ENCODE measurements around the gene ZDHHC6. TPM values are rescaled to one million over a fixed set of nuclear protein-coding genes. Genes with fewer than 3 reads are reported as not detected.

Gene ZDHHC6
- total and polyA plus RNA-seq, 4 experiments from 2014 or later: 39.3 to 61.2 (median 54.3) TPM

GRCh38 chr10:112447620-112447928 is 860 bp upstream of the ZDHHC6 start:
- CTCF ChIA-PET (ENCODE audit: partially characterized antibody): interaction anchor here (1.8 kb wide), 1 partner anchor 12 kb away, joined by 9 read pairs; no protein-coding TSS in a partner anchor
- POLR2A ChIA-PET (ENCODE audit: partially characterized antibody): interaction anchor here (0.8 to 2.6 kb wide), 16 partner anchors 9 to 1233 kb away, joined by 3 to 33 read pairs (median 3); partner anchors contain the start of genes ACSL5 and GPAM

DNA sequence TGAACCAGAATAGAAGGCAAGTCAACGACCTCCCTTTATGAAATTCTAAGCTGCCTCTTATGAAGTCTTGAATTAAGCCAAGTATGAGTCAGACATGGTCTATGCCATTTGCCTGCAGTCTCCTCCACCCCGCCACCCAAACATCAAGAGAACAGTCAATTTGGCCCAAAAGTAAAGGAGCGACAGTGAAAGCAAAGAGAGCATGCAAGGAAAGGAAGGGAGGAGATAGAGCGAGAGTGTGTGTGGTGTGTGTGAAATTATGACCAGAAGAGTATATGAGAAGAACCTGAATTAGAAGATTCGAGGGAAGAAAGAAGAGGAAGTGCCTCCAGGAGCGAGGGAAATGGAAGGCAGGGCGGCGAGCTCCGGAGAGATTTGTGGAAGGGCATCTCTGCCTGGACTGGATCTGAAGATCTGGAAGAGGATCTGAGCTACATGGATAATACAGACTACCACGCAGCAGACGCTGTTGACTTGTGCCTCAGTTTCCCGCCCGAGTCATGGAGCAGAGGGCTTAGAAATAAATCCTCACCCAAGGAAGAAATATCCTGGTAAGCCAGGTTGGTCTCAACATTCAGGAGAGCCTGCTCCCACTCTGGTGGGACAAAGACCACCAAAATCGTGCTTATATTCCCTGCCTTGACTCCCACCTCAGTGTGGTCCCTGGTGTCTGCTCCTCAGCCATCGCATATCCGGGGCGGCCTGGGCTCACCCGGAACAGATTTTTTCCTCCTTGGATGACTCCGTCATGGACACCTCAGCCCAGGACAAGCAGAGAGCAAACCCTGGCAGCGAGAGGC is 459 bp downstream of the ZDHHC6 start:
- ChIA-PET POLR2A (ENCODE audit: partially characterized antibody) (interaction anchor here (0.9 to 2.6 kb wide), 14 partner anchors 10 to 1234 kb away, joined by 3 to 33 read pairs (median 3); partner anchors contain the start of genes ACSL5 and GPAM), CTCF (ENCODE audit: partially characterized antibody) (interaction anchor here (1.2 to 1.8 kb wide), 2 partner anchors 11 to 71 kb away, joined by 3 to 9 read pairs; no protein-coding TSS in a partner anchor)
- H3K36me3 Mint-ChIP-seq: peaks cover 27 to 60% of the 10 kb centered on the region in 2 donors
- H3K27me3 Mint-ChIP-seq: no peaks in the 10 kb centered on the region
- H3K4me1 Mint-ChIP-seq: peaks cover 27 to 63% (median 46%) of the 10 kb centered on the region in 4 donors
- Histone ChIP-seq H3K36me3 (ENCODE audit: insufficient read depth, low read length) (peaks cover 24% of the 10 kb centered on the region), H3K9me3 (ENCODE audit: control insufficient read depth in 1 of 2, low read length in 2 of 2) (no peaks in the 10 kb centered on the region), H3K27me3 (ENCODE audit: insufficient read depth, low read length) (no peaks in the 10 kb centered on the region), H3K4me1 (ENCODE audit: insufficient read depth, low read length) (peaks cover 42% of the 10 kb centered on the region), H3K4me3 (ENCODE audit: low read length in 2 of 2) (peak overlapping the region; percentile 97 to 99), H3K27ac (ENCODE audit: low read depth, low read length) (peak overlapping the region; percentile 86)
- H3K9me3 Mint-ChIP-seq: no peaks in the 10 kb centered on the region
- peak overlapping the region; percentile 90 to 100 (median 94) for H3K4me3 Mint-ChIP-seq
- H3K27ac Mint-ChIP-seq: peak overlapping the region; percentile 81 to 99 (median 97)
- peak in 1 of 5 donors; percentile 8 for DNase-seq
- intact Hi-C loops (cut with micrococcal nuclease): loop anchor here (1.0 to 5.0 kb wide), 2 partner anchors 69 to 263 kb away; partner anchors contain the start of gene GPAM

More at GRCh38 chr10:112447620-112447928, 860 bp upstream of the ZDHHC6 start:
- H3K9me3 Mint-ChIP-seq: no peaks in the 10 kb centered on the region
- no peaks in the 10 kb centered on the region for H3K27me3 ChIP-seq (ENCODE audit: insufficient read depth, low read length)
- H3K4me3 Mint-ChIP-seq: peak overlapping the region; percentile 90 to 100 (median 94)
- intact Hi-C loops (cut with micrococcal nuclease): loop anchor here (5.0 kb wide), 1 partner anchor 70 kb away; no protein-coding TSS in a partner anchor
- H3K27ac Mint-ChIP-seq: peak overlapping the region; percentile 81 to 99 (median 97)
- peaks cover 21% of the 10 kb centered on the region for H3K36me3 ChIP-seq (ENCODE audit: insufficient read depth, low read length)
- DNase-seq: no peak
- peak overlapping the region; percentile 86 for H3K27ac ChIP-seq (ENCODE audit: low read depth, low read length)
- H3K4me3 ChIP-seq (ENCODE audit: low read length in 2 of 2): peak overlapping the region; percentile 97 to 99
- no peaks in the 10 kb centered on the region for H3K9me3 ChIP-seq (ENCODE audit: control insufficient read depth in 1 of 2, low read length in 2 of 2)
- peaks cover 42% of the 10 kb centered on the region for H3K4me1 ChIP-seq (ENCODE audit: insufficient read depth, low read length)
- H3K36me3 Mint-ChIP-seq: peaks cover 25 to 51% of the 10 kb centered on the region in 2 donors
- no peaks in the 10 kb centered on the region for H3K27me3 Mint-ChIP-seq
- peaks cover 25 to 64% (median 50%) of the 10 kb centered on the region in 4 donors for H3K4me1 Mint-ChIP-seq

- Histone ChIP-seq H3K9me3 (ENCODE audit: control insufficient read depth in 1 of 2, low read length in 2 of 2) (no peaks in the 10 kb centered on the region), H3K4me3 (ENCODE audit: low read length in 2 of 2) (no peak overlapping the region), H3K4me1 (ENCODE audit: insufficient read depth, low read length) (peaks cover 25% of the 10 kb centered on the region), H3K36me3 (ENCODE audit: insufficient read depth, low read length) (peaks cover 38% of the 10 kb centered on the region), H3K27ac (ENCODE audit: low read depth, low read length) (no peak overlapping the region), H3K27me3 (ENCODE audit: insufficient read depth, low read length) (no peaks in the 10 kb centered on the region)
- peak overlapping the region in 3 of 7 donors; percentile 6 to 27 (median 14) for H3K27ac Mint-ChIP-seq
- intact Hi-C loops (cut with micrococcal nuclease): no loop called here
- CTCF ChIA-PET (ENCODE audit: partially characterized antibody): interaction anchor here (1.5 kb wide), 1 partner anchor 18 kb away, joined by 3 read pairs; no protein-coding TSS in a partner anchor
- peaks cover 31 to 74% of the 10 kb centered on the region in 2 donors for H3K36me3 Mint-ChIP-seq
- DNase-seq: no peak
- no peak overlapping the region for H3K4me3 Mint-ChIP-seq
- H3K9me3 Mint-ChIP-seq: no peaks in the 10 kb centered on the region
- POLR2A ChIA-PET (ENCODE audit: partially characterized antibody): interaction anchor here (1.2 kb wide), 1 partner anchor 68 kb away, joined by 3 read pairs; the partner anchor contains the start of gene ACSL5
- no peaks in the 10 kb centered on the region for H3K27me3 Mint-ChIP-seq
- H3K4me1 Mint-ChIP-seq: peaks cover 17 to 40% (median 26%) of the 10 kb centered on the region in 4 donors
These were observed 4.7 kb downstream of the ZDHHC6 start for GRCh38 chr10:112442063-112442462.

DNA sequence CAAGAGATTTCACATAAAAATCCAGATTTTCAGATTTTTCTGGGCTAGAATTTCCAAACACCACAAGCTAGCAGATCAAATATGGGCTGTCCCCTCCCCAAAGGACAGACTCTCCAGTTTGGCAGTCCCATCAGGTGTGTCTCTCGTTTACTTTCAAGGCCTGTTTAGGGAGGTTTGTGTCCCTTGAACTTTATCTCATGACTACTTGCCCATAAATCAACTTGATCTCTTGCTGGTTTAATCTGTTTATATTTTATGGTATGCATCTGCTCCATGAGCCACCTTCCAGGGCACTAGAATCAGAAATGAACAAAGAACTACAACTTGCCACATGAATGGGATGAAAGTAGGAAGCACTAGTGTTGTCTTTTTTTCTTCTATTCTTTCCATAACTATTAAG is 5.2 kb downstream of the ZDHHC6 start:
- H3K9me3 Mint-ChIP-seq: no peaks in the 10 kb centered on the region
- H3K4me1 ChIP-seq (ENCODE audit: insufficient read depth, low read length): peaks cover 25% of the 10 kb centered on the region
- H3K27me3 ChIP-seq (ENCODE audit: insufficient read depth, low read length): no peaks in the 10 kb centered on the region
- ChIA-PET POLR2A (ENCODE audit: partially characterized antibody) (interaction anchor here (1.2 kb wide), 1 partner anchor 67 kb away, joined by 3 read pairs; the partner anchor contains the start of gene ACSL5), CTCF (ENCODE audit: partially characterized antibody) (interaction anchor here (1.0 to 1.5 kb wide), 2 partner anchors 15 to 18 kb away, joined by 3 read pairs; no protein-coding TSS in a partner anchor)
- H3K9me3 ChIP-seq (ENCODE audit: control insufficient read depth in 1 of 2, low read length in 2 of 2): no peaks in the 10 kb centered on the region
- no peak overlapping the region for H3K4me3 ChIP-seq (ENCODE audit: low read length in 2 of 2)
- peak overlapping the region in 3 of 7 donors; percentile 16 to 49 (median 42) for H3K27ac Mint-ChIP-seq
- H3K4me1 Mint-ChIP-seq: peaks cover 17 to 37% (median 23%) of the 10 kb centered on the region in 4 donors
- peaks cover 43% of the 10 kb centered on the region for H3K36me3 ChIP-seq (ENCODE audit: insufficient read depth, low read length)
- DNase-seq: no peak
- H3K27me3 Mint-ChIP-seq: no peaks in the 10 kb centered on the region
- H3K36me3 Mint-ChIP-seq: peaks cover 31 to 73% of the 10 kb centered on the region in 2 donors
- H3K4me3 Mint-ChIP-seq: no peak overlapping the region
- no peak overlapping the region for H3K27ac ChIP-seq (ENCODE audit: low read depth, low read length)
- intact Hi-C loops (cut with micrococcal nuclease): no loop called here

- POLR2A ChIA-PET (ENCODE audit: partially characterized antibody): no interaction called here
These were observed 8.4 kb downstream of the ZDHHC6 start for GRCh38 chr10:112438356-112438755.

DNA sequence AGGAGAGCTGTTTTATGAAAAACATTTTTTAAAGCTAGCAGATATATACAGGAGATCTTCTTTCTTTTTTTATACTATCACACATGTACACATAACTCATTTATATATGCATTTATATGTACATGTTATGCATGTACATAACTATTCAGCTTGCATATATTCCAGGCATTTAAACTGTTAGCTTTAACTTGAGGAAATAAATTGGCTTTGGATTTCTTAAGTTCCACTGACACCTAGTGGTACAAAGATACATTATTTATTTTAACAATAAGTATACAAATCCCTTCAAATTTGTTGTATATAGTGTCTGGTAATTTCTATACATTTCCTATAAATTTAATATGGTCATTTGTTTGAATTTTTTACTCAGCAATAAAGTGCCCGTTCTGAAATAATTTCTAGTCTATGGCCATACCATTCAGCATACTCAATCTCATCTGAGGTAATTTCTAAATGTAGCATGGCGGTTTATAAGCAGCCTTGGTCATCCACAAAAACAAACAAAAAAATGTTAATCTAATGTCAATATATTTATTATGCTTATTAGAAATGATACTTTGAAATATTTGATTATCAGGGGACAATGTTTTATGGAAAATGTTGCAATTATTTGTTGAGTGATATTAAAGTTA is 11.6 kb downstream of the ZDHHC6 start:
- POLR2A ChIA-PET (ENCODE audit: partially characterized antibody): interaction anchor here (1.2 kb wide), 1 partner anchor 252 kb away, joined by 3 read pairs; the partner anchor contains the start of gene GPAM
- Histone ChIP-seq H3K9me3 (ENCODE audit: control insufficient read depth in 1 of 2, low read length in 2 of 2) (no peaks in the 10 kb centered on the region), H3K4me1 (ENCODE audit: insufficient read depth, low read length) (no peaks in the 10 kb centered on the region), H3K27me3 (ENCODE audit: insufficient read depth, low read length) (no peaks in the 10 kb centered on the region), H3K27ac (ENCODE audit: low read depth, low read length) (no peak overlapping the region), H3K4me3 (ENCODE audit: low read length in 2 of 2) (no peak overlapping the region), H3K36me3 (ENCODE audit: insufficient read depth, low read length) (peaks cover 64% of the 10 kb centered on the region)
- Mint-ChIP-seq H3K4me3 (no peak overlapping the region), H3K27me3 (no peaks in the 10 kb centered on the region), H3K4me1 (peaks cover 0 to 3% (median 0%) of the 10 kb centered on the region in 4 donors), H3K9me3 (no peaks in the 10 kb centered on the region), H3K27ac (peak overlapping the region in 1 of 7 donors; percentile 73), H3K36me3 (peaks cover 33 to 67% of the 10 kb centered on the region in 2 donors)
- CTCF ChIA-PET (ENCODE audit: partially characterized antibody): interaction anchor here (0.8 to 5.1 kb wide), 19 partner anchors 11 to 1358 kb away, joined by 3 to 31 read pairs (median 4); partner anchors contain the start of genes ADRA2A, GPAM, VTI1A and ZDHHC6
- intact Hi-C loops (cut with micrococcal nuclease): loop anchor here (1.0 kb wide), 1 partner anchor 120 kb away; no protein-coding TSS in a partner anchor
- peak in 3 of 5 donors; percentile 13 to 28 (median 17) for DNase-seq

More at GRCh38 chr10:112438356-112438755, 8.4 kb downstream of the ZDHHC6 start:
- no peaks in the 10 kb centered on the region for H3K27me3 Mint-ChIP-seq
- CTCF ChIA-PET (ENCODE audit: partially characterized antibody): no interaction called here
- Histone ChIP-seq H3K9me3 (ENCODE audit: control insufficient read depth in 1 of 2, low read length in 2 of 2) (no peaks in the 10 kb centered on the region), H3K4me3 (ENCODE audit: low read length in 2 of 2) (no peak overlapping the region), H3K27me3 (ENCODE audit: insufficient read depth, low read length) (no peaks in the 10 kb centered on the region), H3K36me3 (ENCODE audit: insufficient read depth, low read length) (peaks cover 42% of the 10 kb centered on the region), H3K4me1 (ENCODE audit: insufficient read depth, low read length) (no peaks in the 10 kb centered on the region), H3K27ac (ENCODE audit: low read depth, low read length) (no peak overlapping the region)
- DNase-seq: no peak
- H3K9me3 Mint-ChIP-seq: no peaks in the 10 kb centered on the region
- peaks cover 26 to 68% of the 10 kb centered on the region in 2 donors for H3K36me3 Mint-ChIP-seq
- intact Hi-C loops (cut with micrococcal nuclease): no loop called here
- H3K4me3 Mint-ChIP-seq: no peak overlapping the region
- H3K4me1 Mint-ChIP-seq: peaks cover 0 to 10% (median 3%) of the 10 kb centered on the region in 4 donors
- H3K27ac Mint-ChIP-seq: no peak overlapping the region
